Brain microvascular endothelial cell (primary cell): ENCODE measurements around the gene CFAP52.

Source experiments
- DNase-seq: peaks from one replicate; pipeline ENCODE4 v3.0.0-alpha.2; 2020
- H3K27ac ChIP-seq: fragments of 250-450 bp; sonication (Bioruptor Pico); 2 replicates; pipeline ENCODE4 v1.5.1; 2020; ENCODE audit warnings: mild to moderate bottlenecking, moderate library complexity
- H3K27me3 ChIP-seq: fragments of 250-450 bp; sonication (Bioruptor Pico); replicated peaks from 2 replicates; pipeline ENCODE4 v1.5.1; 2020; ENCODE audit warnings: mild to moderate bottlenecking
- H3K36me3 ChIP-seq: fragments of 250-450 bp; sonication (Bioruptor Pico); replicated peaks from 2 replicates; pipeline ENCODE4 v1.5.1; 2020; ENCODE audit warnings: mild to moderate bottlenecking
- H3K4me3 ChIP-seq: 2 replicates; pipeline ENCODE4 v1.5.1; 2011; ENCODE audit warnings: low read depth, mild to moderate bottlenecking, control low read depth, low read length, moderate library complexity
- CTCF ChIP-seq: IDR thresholded peaks from 2 replicates; pipeline ENCODE4 v1.5.1; 2011; ENCODE audit warnings: low read depth, mild to moderate bottlenecking, moderate library complexity, low read length, control low read depth, inconsistent platforms; ENCODE audit errors: missing control alignments
- in situ Hi-C: cut with HindIII; loops from 2 replicates; pipeline ENCODE4 v1.10.0; 2017; ENCODE audit warnings: low sequenced_read_pairs, low pct_ligation_motif_present

CFAP52 gene

GRCh38 chr17:9533441-9533840 is 43.0 kb upstream of the CFAP52 start:
- no peak overlapping the region for H3K27ac ChIP-seq
- no peaks in the 10 kb centered on the region for H3K36me3 ChIP-seq
- TF ChIP-seq CTCF = no peak
- no peak for DNase-seq
- H3K4me3 ChIP-seq = no peak overlapping the region
- no peaks in the 10 kb centered on the region for H3K27me3 ChIP-seq
- in situ Hi-C loops = no loop called here

DNA sequence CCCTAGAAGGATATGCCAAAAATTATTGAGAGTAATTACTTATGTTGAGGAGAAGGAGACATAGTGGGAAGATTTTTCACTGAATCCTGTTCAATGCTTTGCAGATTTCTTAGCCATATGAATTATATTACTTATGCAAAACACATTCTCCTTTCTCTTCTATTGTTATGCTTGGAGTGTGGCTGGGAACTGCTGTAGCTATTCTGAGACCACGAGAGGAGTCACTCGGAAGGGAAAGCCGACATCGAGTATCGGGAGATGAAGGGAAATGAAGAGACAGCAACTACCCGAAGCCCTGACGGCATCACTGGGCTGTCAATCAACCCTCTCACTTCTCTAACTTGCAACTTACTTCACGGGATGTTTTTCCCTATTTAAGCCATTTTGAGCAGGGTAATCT is 40.4 kb upstream of the CFAP52 start:
- peak; percentile 19 for DNase-seq
- Histone ChIP-seq H3K27me3 (no peaks in the 10 kb centered on the region), H3K36me3 (no peaks in the 10 kb centered on the region), H3K4me3 (no peak overlapping the region), H3K27ac (no peak overlapping the region)
- in situ Hi-C loops = no loop called here
- no peak for TF ChIP-seq CTCF

GRCh38 chr17:9537177-9537776 is 39.2 kb upstream of the CFAP52 start:
- no peaks in the 10 kb centered on the region for H3K27me3 ChIP-seq

GRCh38 chr17:9538626-9539025 is 37.8 kb upstream of the CFAP52 start:
- TF ChIP-seq CTCF = no peak

More at GRCh38 chr17:9537177-9537776, 39.2 kb upstream of the CFAP52 start:
- no peak overlapping the region for H3K4me3 ChIP-seq
- TF ChIP-seq CTCF = no peak
- DNase-seq = no peak
- in situ Hi-C loops = no loop called here
- H3K36me3 ChIP-seq = no peaks in the 10 kb centered on the region
- H3K27ac ChIP-seq = no peak overlapping the region

DNA sequence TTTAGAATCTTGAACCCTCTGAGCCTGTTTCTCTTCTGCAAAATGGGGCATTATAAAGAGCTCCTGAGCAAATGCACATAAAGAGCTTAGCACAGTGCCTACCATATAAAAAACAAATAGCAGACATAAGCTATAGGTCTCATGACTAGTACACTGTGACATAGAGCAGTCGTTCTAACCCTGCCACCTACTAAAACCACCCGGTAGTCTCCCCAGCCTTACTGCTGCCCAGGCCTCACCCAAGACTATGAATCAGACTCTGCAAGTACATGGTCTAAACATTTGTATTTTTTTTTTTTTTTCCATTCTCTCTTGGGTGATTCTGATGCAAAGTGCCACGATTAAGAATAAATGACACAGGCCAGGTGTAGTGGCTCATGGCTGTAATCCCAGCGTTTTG is 34.7 kb upstream of the CFAP52 start:
- Histone ChIP-seq H3K27me3 (no peaks in the 10 kb centered on the region), H3K36me3 (no peaks in the 10 kb centered on the region), H3K4me3 (no peak overlapping the region), H3K27ac (no peak overlapping the region)
- no peak for TF ChIP-seq CTCF
- in situ Hi-C loops = no loop called here
- DNase-seq = no peak

More at GRCh38 chr17:9538626-9539025, 37.8 kb upstream of the CFAP52 start:
- Histone ChIP-seq H3K36me3 (no peaks in the 10 kb centered on the region), H3K4me3 (no peak overlapping the region), H3K27me3 (no peaks in the 10 kb centered on the region), H3K27ac (no peak overlapping the region)
- no peak for DNase-seq
- in situ Hi-C loops = no loop called here

DNA sequence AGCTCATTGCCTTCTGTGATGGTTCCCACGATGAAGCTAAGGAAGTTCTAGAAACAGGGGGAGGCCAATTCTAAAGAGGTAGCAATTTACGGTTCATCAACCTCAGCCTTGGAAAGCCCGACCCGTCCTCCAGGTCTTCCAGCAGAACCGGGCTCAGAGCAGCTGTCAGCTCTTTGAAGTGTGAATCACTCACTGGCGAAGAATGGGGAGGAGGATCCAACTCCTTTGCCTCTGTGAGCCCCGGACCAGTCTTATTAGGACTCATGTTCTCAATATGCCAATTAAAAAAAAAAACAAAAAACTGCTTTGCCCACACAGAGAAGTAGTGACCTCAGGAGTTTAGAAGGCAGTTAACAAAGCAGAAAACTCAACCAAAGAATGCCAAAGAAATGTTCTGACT is 32.2 kb upstream of the CFAP52 start:
- no peaks in the 10 kb centered on the region for H3K27me3 ChIP-seq
- TF ChIP-seq CTCF = no peak
- no peak overlapping the region for H3K27ac ChIP-seq
- no peaks in the 10 kb centered on the region for H3K36me3 ChIP-seq
- in situ Hi-C loops = no loop called here
- no peak for DNase-seq
- H3K4me3 ChIP-seq = no peak overlapping the region
